H1 (cell line): ENCODE measurements around the gene TACC2. TPM values are rescaled to one million over a fixed set of nuclear protein-coding genes. Genes with fewer than 3 reads are reported as not detected.

Source experiments
- CTCF ChIA-PET: fragments of 300-600 bp; sonication (Branson Sonifier 250); formaldehyde crosslinking; loops from one replicate; lab custom pipeline; 2021; ENCODE audit not compliant: partially characterized antibody; lab: Charles Lee
- POLR2A ChIA-PET: fragments of 300-600 bp; sonication (Branson Sonifier 250); formaldehyde crosslinking; loops from one replicate; lab custom pipeline; 2021; ENCODE audit warnings: inconsistent platforms; ENCODE audit not compliant: partially characterized antibody; lab: Charles Lee
- DNase-seq, 2 experiments: peaks; one replicate each; pipeline versions ENCODE4 v3.0.0 to v3.0.0-alpha.2; 2010 to 2022; ENCODE audit warnings: low spot score in 2 of 2, low read depth in 1 of 2, mixed read lengths in 1 of 2
- FAIRE-seq: peaks from 2 replicates; lab custom pipeline; 2011; peaks lifted over from hg19 to GRCh38; lab: Jason Lieb, UNC
- H2AFZ ChIP-seq: 2 replicates; pipeline ENCODE4 v1.8.1; 2012; ENCODE audit warnings: low read length, inconsistent platforms
- H2AK5ac ChIP-seq: 2 replicates; pipeline ENCODE4 v1.6.1; 2013; ENCODE audit warnings: low read depth, low read length
- H2BK120ac ChIP-seq: replicated peaks from 2 replicates; pipeline ENCODE3; 2013; ENCODE audit warnings: low read depth, low read length, inconsistent platforms
- H2BK12ac ChIP-seq: 2 replicates; pipeline ENCODE4 v1.6.1; 2013; ENCODE audit warnings: low read depth, low read length
- H2BK15ac ChIP-seq: 2 replicates; pipeline ENCODE4 v1.6.1; 2013; ENCODE audit warnings: low read length
- H2BK20ac ChIP-seq: 2 replicates; pipeline ENCODE4 v1.6.1; 2013; ENCODE audit warnings: low read length
- H2BK5ac ChIP-seq: 2 replicates; pipeline ENCODE4 v1.6.1; 2013; ENCODE audit warnings: low read depth, low read length
- H3K14ac ChIP-seq: 2 replicates; pipeline ENCODE4 v1.6.1; 2013; ENCODE audit warnings: inconsistent platforms; ENCODE audit not compliant: insufficient read length
- H3K18ac ChIP-seq: 2 replicates; pipeline ENCODE4 v1.6.1; 2013; ENCODE audit warnings: low read length; ENCODE audit errors: extremely low read depth
- H3K23ac ChIP-seq: 2 replicates; pipeline ENCODE4 v1.6.1; 2013; ENCODE audit warnings: inconsistent platforms; ENCODE audit not compliant: insufficient read length
- H3K23me2 ChIP-seq: 2 replicates; pipeline ENCODE4 v1.6.1; 2013; ENCODE audit warnings: low read depth, low read length
- H3K27ac ChIP-seq: 2 replicates; pipeline ENCODE4 v1.6.1; 2011; ENCODE audit warnings: low read depth, low read length, inconsistent platforms
- H3K27me3 ChIP-seq, 4 experiments: replicated peaks in 1 of 4; 1 replicate in 1 of 4; 2 replicates in 3 of 4; pipeline versions ENCODE4 v1.6.1 to v1.8.1; 2011 to 2013; ENCODE audit warnings: low read length in 3 of 4, mild to moderate bottlenecking in 3 of 4, inconsistent platforms in 2 of 4, mixed read lengths in 2 of 4, moderate library complexity in 1 of 4; ENCODE audit not compliant: control insufficient read depth in 3 of 4, insufficient read depth in 3 of 4; ENCODE audit errors: extremely low read depth in 1 of 4
- H3K36me3 ChIP-seq, 4 experiments: 2 replicates each; pipeline versions ENCODE4 v1.6.1 to v1.8.1; 2011 to 2013; ENCODE audit warnings: mild to moderate bottlenecking in 4 of 4, low read length in 3 of 4, moderate library complexity in 2 of 4, control low read depth in 1 of 4, inconsistent platforms in 1 of 4; ENCODE audit not compliant: insufficient read depth in 4 of 4, control insufficient read depth in 2 of 4
- H3K4ac ChIP-seq: replicated peaks from 2 replicates; pipeline ENCODE3; 2013; ENCODE audit warnings: low read length, low read depth, mixed read lengths, inconsistent platforms; ENCODE audit not compliant: insufficient read length
- H3K4me1 ChIP-seq, 4 experiments: replicated peaks in 1 of 4; 1 replicate in 1 of 4; 2 replicates in 3 of 4; pipeline versions ENCODE4 v1.6.1 to v1.8.1; 2011 to 2013; ENCODE audit warnings: low read length in 3 of 4, inconsistent platforms in 2 of 4, mixed read lengths in 1 of 4; ENCODE audit not compliant: insufficient read depth in 4 of 4, control insufficient read depth in 3 of 4
- H3K4me2 ChIP-seq, 2 experiments: 2 replicates each; pipeline versions ENCODE4 v1.6.1 to v1.8.1; 2011 to 2013; ENCODE audit warnings: low read depth in 2 of 2, low read length in 2 of 2, control low read depth in 1 of 2, inconsistent platforms in 1 of 2, mild to moderate bottlenecking in 1 of 2; ENCODE audit not compliant: insufficient read depth in 1 of 2
- H3K4me3 ChIP-seq, 4 experiments: fragments of 200-600, 300-600 bp in 1 of 4; sonication (generic), shearing (Covaris generic), sonication (Bioruptor Twin) in 1 of 4; 2 replicates each; pipeline versions ENCODE4 v1.5.1 to v1.8.1; 2011 to 2016; ENCODE audit warnings: low read length in 4 of 4, low read depth in 3 of 4, control low read depth in 2 of 4, inconsistent platforms in 2 of 4, mild to moderate bottlenecking in 2 of 4, mixed read lengths in 1 of 4, moderate library complexity in 1 of 4; ENCODE audit not compliant: insufficient read depth in 2 of 4; ENCODE audit errors: extremely low read depth in 1 of 4
- H3K56ac ChIP-seq: replicated peaks from 2 replicates; pipeline ENCODE3; 2013; ENCODE audit warnings: low read depth, mild to moderate bottlenecking, mixed read lengths, low read length, inconsistent platforms; ENCODE audit not compliant: insufficient read length
- H3K79me1 ChIP-seq: 2 replicates; pipeline ENCODE4 v1.6.1; 2013; ENCODE audit warnings: low read depth, low read length, control low read depth
- H3K79me2 ChIP-seq, 2 experiments: 2 replicates each; pipeline versions ENCODE4 v1.6.1 to v1.8.1; 2012 to 2013; ENCODE audit warnings: low read length in 2 of 2, mild to moderate bottlenecking in 2 of 2, inconsistent platforms in 1 of 2; ENCODE audit not compliant: insufficient read depth in 2 of 2, control insufficient read depth in 1 of 2
- H3K9ac ChIP-seq, 4 experiments: replicated peaks in 1 of 4; 1 replicate in 1 of 4; 2 replicates in 3 of 4; pipeline versions ENCODE4 v1.6.1 to v1.8.1; 2011 to 2013; ENCODE audit warnings: low read depth in 3 of 4, low read length in 3 of 4, control low read depth in 2 of 4, mild to moderate bottlenecking in 2 of 4, moderate library complexity in 2 of 4, inconsistent platforms in 1 of 4; ENCODE audit errors: extremely low read depth in 1 of 4
- H3K9me3 ChIP-seq, 2 experiments: 2 replicates each; pipeline versions ENCODE4 v1.6.1 to v1.8.1; 2012 to 2013; ENCODE audit warnings: mild to moderate bottlenecking in 2 of 2, moderate library complexity in 2 of 2, control low read depth in 1 of 2, inconsistent platforms in 1 of 2, low read depth in 1 of 2, low read length in 1 of 2, mixed read lengths in 1 of 2; ENCODE audit not compliant: insufficient read depth in 2 of 2
- H4K20me1 ChIP-seq, 2 experiments: replicated peaks in 1 of 2; 2 replicates each; pipeline versions ENCODE3 to v1.8.1; 2011 to 2013; ENCODE audit warnings: inconsistent platforms in 2 of 2, low read length in 2 of 2, mild to moderate bottlenecking in 1 of 2; ENCODE audit not compliant: insufficient read depth in 2 of 2, control insufficient read depth in 1 of 2
- H4K5ac ChIP-seq: 2 replicates; pipeline ENCODE4 v1.6.1; 2013; ENCODE audit warnings: low read length, low read depth, mixed read lengths, inconsistent platforms; ENCODE audit not compliant: insufficient read length
- H4K8ac ChIP-seq: 2 replicates; pipeline ENCODE4 v1.8.0; 2013; ENCODE audit warnings: mild to moderate bottlenecking, moderate library complexity, low read length, inconsistent platforms; ENCODE audit not compliant: insufficient read depth; ENCODE audit errors: extremely low read depth
- H4K91ac ChIP-seq: replicated peaks from 2 replicates; pipeline ENCODE3; 2013; ENCODE audit warnings: low read length, mixed read lengths, inconsistent platforms; ENCODE audit not compliant: insufficient read length
- BRCA1 ChIP-seq: IDR thresholded peaks from 2 replicates; pipeline ENCODE4 v1.6.1; 2012; ENCODE audit warnings: low read depth, low read length, improper control_type of control experiment
- CREB1 ChIP-seq: IDR thresholded peaks from 2 replicates; pipeline ENCODE4 v1.6.1; 2012; ENCODE audit warnings: inconsistent platforms
- CTBP2 ChIP-seq: IDR thresholded peaks from 2 replicates; pipeline ENCODE4 v1.7.0; 2011; ENCODE audit warnings: borderline replicate concordance, mild to moderate bottlenecking, moderate library complexity, mixed read lengths, low read length; ENCODE audit not compliant: insufficient read depth, insufficient read length
- MAX ChIP-seq: IDR thresholded peaks from 2 replicates; pipeline ENCODE4 v1.6.1; 2012; ENCODE audit warnings: inconsistent platforms
- NANOG ChIP-seq: IDR thresholded peaks from 2 replicates; pipeline ENCODE4 v1.6.1; 2011; ENCODE audit warnings: low read length, low read depth, mild to moderate bottlenecking, inconsistent platforms; ENCODE audit not compliant: insufficient read depth, poor library complexity, severe bottlenecking
- SIN3A ChIP-seq, 2 experiments: IDR thresholded peaks in 1 of 2; conservative IDR thresholded peaks in 1 of 2; 2 replicates each; pipeline ENCODE4 v1.6.1; 2011 to 2012; ENCODE audit warnings: low read length in 2 of 2, improper control_type of control experiment in 1 of 2, low read depth in 1 of 2, mild to moderate bottlenecking in 1 of 2
- TBP ChIP-seq: IDR thresholded peaks from 2 replicates; pipeline ENCODE4 v1.6.1; 2011; ENCODE audit warnings: low read depth, low read length, improper control_type of control experiment
- USF2 ChIP-seq: IDR thresholded peaks from 2 replicates; pipeline ENCODE4 v1.6.1; 2011; ENCODE audit warnings: low read length, improper control_type of control experiment
- WGBS, 2 experiments: shearing (Covaris generic) in 1 of 2; methylation state at CpG; one replicate each; pipeline versions ENCODE4 v1.1.6 to v1.1.7; 2013 to 2015; ENCODE audit warnings: low lambda C conversion rate in 2 of 2, mixed read lengths in 2 of 2, inconsistent platforms in 1 of 2, low coverage in 1 of 2, missing lambda C conversion rate in 1 of 2; ENCODE audit not compliant: insufficient replicate concordance in 2 of 2, insufficient coverage in 1 of 2, insufficient read length in 1 of 2; ENCODE audit errors: extremely low coverage in 1 of 2, missing lambda C conversion rate in 1 of 2; 5-methylcytosine and 5-hydroxymethylcytosine counted together
- polyA plus RNA-seq, 7 experiments: library from polyadenylated mRNA; depleted of rRNA in 3 of 7; stranded (reverse) in 5 of 7; unstranded in 2 of 7; fragments of >200 nt in 5 of 7; fragments of 200-250 nt in 2 of 7; gene quantifications; 1 replicate in 5 of 7; 2 replicates in 1 of 7; 4 replicates in 1 of 7; pipeline versions ENCODE4 v1.2.1 to v1.2.3, GENCODE V29; 2011 to 2013; ENCODE audit warnings: missing spikeins in 2 of 7, mixed read lengths in 2 of 7
- total RNA-seq: library from RNA; stranded (reverse); fragmentation: NEBNext Ultra II Directional; extraction: Animal tissue kit (Norgen Biotek cat#: 25700); gene quantifications from 2 replicates; pipeline ENCODE4 v1.2.1, GENCODE V29; 2021
- TF ChIP-seq, protein P1 (sequence below): IDR thresholded peaks from 2 replicates; pipeline ENCODE4 v1.6.1; 2011; ENCODE audit warnings: low read depth, mild to moderate bottlenecking, low read length; ENCODE audit not compliant: insufficient read depth

Gene TACC2
- total and polyA plus RNA-seq, 2 of the 8 experiments (the other 6 are each of a cell fraction or from before 2014, with no cell fraction given): 21.2 to 46.6 TPM

DNA sequence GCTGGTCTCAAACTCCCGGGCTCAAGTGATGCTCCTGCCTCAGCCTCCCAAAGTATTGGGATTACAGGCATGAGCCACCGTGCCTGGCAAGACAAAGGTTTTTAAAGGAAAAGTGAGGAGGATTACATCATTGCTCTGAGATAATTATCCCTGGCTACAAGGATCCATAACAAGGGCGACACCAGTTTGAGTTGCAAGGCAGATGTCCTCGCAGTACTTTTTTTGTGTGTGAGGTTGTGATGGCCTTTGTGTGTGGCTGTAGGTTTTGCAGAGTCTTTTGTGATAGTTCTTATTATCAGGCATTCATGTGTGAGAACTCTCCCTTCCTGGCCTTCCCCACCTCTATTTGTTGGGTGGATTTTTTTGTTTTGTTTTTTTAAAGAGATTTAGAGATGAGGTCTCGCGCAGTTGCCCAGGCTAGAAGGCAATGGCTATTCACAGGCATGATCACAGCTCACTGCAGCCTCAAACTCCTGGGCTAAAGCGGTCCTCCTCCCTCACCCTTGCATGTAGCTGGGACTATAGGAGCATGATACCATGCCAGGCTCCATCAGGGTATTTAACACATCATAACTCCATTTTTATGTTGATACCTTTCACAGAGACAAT, 292.2 kb downstream of the TACC2 start:
- Histone ChIP-seq H3K9me3 (no peaks in the 10 kb centered on the region), H4K91ac (no peak overlapping the region), H2BK20ac (no peak overlapping the region), H3K4me3 (no peak overlapping the region), H4K8ac (no peak overlapping the region; the same call in 1 of the 2 replicates), H3K23me2 (no peaks in the 10 kb centered on the region), H3K23ac (no peak overlapping the region), H3K79me1 (no peaks in the 10 kb centered on the region), H3K9ac (no peak overlapping the region), H3K79me2 (no peaks in the 10 kb centered on the region), H3K18ac (no peak overlapping the region), H3K14ac (no peak overlapping the region), H3K4me1 (peaks cover 0 to 6% (median 2%) of the 10 kb centered on the region in 4 experiments; a peak in 2 of 7 replicates), H2AK5ac (no peak overlapping the region), H3K27me3 (peaks cover 0 to 2% (median 0%) of the 10 kb centered on the region in 4 experiments; a peak in 1 of 7 replicates), H4K20me1 (no peaks in the 10 kb centered on the region), H3K4ac (no peak overlapping the region), H2BK12ac (no peak overlapping the region), H2BK15ac (no peak overlapping the region), H2AFZ (no peak overlapping the region), H3K27ac (no peak overlapping the region), H3K4me2 (no peak overlapping the region), H2BK120ac (no peak overlapping the region), H4K5ac (no peak overlapping the region), H2BK5ac (no peak overlapping the region), H3K56ac (no peak overlapping the region), H3K36me3 (no peaks in the 10 kb centered on the region)
- POLR2A ChIA-PET: no interaction called here
- 92% methylated on average over 7 of the region's 7 CpGs; no CpG with 5 or more reads in 1 of the 2 experiments for WGBS, 2 experiments
- no peak for DNase-seq
- FAIRE-seq: no peak
- CTCF ChIA-PET: interaction anchor here (0.7 to 10.8 kb wide), 9 partner anchors 12 to 284 kb away, joined by 3 to 74 read pairs (median 11); partner anchors contain the start of gene BTBD16
- TF ChIP-seq CREB1 (no peak), MAX (no peak), SIN3A (conservative IDR thresholded peaks at IDR 0.05 in 1 of 2, IDR thresholded peaks at IDR 0.05 in 1 of 2; ENCODE audit: low read depth in 1 of 2, low read length in 2 of 2) (no peak), NANOG (no peak), CTBP2 (no peak), USF2 (no peak), TBP (no peak), BRCA1 (no peak)
- TF ChIP-seq, protein P1, sequence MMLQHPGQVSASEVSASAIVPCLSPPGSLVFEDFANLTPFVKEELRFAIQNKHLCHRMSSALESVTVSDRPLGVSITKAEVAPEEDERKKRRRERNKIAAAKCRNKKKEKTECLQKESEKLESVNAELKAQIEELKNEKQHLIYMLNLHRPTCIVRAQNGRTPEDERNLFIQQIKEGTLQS: no peak
